Fibroblast of upper back skin (primary cell): ENCODE results near the gene CDX1.

Experiments
- DNase-seq: peaks from one replicate; pipeline ENCODE4 v3.0.0-alpha.2; 2013

Gene CDX1

DNA sequence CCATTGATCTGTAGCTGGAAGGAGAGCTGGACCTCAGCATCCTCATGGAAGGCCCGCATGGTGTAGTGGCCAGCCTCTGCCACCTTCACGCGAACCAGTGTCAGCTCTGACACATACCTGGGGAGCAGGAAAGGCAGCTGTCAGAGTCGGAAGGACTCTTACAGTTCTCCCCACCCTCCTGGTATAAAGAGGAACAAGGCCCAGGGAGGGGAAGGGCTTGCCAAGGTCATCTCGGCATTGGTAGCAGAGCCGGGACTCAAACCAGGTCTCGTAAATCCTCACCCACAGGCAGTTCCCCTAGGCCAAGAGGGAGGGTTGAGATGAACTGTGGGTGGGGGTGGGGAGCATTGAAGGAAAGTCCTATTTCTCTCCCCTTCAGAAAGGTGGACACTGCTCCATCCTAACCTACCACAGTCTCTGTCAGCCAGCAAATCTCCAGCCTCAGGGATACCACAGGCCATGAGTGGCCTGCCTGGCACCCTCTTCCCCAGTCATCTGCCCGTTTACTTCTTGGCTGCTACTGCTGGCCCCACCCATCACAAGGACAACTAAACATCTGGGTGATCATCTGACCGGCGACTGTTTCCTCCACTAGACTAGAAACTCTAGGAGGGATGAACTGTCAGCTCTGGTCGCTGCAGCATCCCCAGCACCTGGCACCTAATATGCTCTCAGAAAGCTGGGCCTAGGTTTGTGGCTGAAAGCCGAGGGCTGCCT lies 34.4 kb upstream of the CDX1 start:
- no peak for DNase-seq

DNA sequence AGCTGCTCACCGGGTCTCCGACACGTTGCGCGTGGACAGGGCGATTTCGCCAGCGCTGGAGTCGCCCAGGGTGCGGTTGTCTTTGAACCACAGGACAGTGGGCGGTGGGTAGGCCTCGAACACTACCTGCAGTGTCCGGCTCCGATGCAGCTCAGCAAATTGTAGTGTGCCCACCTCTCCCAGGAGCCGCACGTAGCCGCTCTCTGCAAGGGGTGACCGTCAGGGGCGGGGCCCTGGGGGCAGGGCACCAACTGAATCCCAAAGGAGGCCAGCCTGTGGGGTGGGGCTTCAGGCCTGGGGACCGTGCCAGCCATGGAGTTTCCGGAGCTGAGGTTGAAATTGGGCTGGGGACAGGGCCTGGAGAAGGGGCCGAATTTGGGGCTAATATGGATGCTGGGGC lies 33.8 kb upstream of the CDX1 start:
- no peak for DNase-seq

DNA sequence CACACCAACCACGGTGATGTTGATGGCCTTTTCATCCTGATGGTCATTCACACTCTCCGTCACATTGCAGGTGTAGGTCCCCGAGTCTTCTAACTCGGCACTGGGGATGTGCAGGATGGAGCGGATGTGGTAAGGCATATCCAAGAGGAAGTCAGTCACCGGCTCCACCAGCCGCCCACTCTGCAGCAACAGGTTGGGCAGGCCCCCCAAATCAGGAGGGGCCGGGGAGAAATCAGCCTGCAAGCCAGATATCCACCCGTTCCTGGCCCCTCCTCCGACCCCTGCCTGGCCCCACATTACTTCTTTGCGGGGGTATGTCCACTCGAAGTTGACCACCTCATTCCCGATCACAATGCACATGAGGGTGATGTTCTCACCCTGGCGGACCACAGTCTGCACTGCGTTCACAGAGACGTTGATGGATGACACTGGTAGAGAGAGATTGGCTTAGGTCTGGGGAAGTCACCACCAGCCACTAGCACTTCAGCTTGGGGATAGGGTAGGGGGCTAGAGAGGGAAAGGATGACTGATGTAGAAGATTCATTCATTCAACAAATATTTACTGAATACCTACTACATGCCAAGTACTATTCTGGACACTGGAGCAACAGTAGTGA lies 32.9 kb upstream of the CDX1 start:
- DNase-seq: no peak

DNA sequence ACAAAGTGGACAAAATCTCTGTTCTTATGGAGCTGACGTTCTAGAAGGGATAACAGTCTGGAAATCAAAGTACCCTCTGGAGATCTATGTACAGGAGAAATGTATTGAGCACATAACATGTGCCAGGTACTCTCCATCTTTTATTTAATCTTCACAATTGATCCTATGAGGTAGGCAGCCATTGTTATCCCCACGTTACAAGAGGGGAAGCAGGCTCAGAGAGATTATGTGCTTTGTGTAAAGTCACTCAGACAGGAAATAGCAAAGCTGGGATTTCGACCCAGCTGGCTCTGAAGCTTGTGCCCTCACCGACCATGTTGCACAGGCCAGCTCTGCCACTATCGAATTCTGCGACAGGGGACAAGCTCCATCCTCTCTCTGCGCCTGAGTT lies 32.4 kb upstream of the CDX1 start:
- no peak for DNase-seq

DNA sequence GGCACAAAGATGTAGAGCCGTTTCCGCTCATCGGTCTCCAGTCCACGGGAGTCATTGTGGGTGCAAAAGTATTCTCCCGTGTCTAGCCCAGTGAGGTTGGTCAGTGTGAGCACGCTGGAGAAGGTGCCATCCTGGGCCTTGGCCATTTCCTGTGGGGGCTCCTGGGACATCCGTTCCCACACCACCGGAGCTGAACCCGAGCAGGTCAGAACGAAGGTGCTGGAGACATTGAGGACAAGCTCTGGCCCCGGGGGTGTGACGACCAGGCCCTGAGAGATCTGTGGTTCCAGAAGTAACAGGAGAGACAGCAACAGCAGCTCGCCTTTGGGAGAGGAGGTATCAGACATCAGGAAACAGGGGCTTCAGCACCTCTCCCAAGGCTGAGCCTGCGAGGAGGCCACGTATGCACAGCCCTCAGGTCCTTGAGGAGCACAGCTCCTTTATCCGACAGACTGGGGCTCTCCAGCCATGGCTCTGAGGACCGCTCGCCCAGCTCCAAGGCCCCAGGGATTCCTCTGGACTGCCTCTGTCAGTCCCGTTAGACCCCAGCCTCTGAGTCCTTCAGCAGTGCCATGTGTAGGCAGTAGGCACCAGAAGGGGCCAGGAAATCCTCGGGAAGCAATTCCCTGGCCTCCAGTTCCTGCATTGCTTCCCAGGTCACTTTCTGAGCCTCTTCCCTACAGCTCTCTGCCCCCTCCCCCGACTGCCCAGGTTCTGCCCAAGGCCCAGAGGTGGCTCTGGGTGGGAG lies 30.8 kb upstream of the CDX1 start:
- DNase-seq: no peak

DNA sequence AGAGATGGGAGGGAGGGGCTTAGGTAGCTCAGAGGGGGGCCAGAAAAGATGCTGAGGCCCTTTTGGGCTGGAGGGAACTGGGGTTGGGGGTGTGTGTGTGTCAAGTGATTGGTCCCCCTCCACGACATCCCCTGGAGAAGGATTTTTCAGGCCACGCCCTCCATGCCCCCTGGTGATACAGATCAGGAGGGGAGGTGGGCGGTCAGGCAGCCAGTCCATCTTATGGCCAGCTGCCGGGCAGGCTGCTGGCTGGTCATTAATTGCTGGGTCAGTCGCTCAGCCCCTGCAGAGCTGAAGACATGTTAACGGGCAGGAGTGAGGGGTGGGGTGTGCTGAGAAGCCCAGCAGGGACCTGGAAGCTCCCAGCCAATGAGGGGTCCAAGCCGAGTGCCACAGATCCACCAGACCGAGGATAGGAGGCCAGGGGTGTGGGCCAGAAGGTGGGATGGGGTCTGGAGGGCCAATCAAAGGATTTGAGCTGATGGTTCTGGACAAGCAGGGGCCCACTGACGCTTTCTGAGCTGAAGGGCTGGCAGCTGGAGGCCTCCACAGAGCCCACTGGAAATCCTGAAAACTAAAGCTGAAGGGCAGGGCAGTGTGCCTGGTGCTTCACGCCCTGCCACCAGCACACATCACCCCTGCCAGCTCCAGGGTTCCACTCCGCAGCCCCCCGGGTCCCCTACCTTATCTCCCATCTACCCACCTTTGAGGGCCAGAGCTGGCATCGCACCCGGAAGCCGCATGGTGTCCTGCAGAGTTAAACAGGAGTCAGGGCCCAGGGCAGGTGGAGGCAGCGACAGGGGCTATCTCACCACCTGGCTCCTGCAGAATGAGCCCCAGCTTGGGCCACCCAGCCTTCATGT lies 30.0 kb upstream of the CDX1 start:
- DNase-seq: no peak

DNA sequence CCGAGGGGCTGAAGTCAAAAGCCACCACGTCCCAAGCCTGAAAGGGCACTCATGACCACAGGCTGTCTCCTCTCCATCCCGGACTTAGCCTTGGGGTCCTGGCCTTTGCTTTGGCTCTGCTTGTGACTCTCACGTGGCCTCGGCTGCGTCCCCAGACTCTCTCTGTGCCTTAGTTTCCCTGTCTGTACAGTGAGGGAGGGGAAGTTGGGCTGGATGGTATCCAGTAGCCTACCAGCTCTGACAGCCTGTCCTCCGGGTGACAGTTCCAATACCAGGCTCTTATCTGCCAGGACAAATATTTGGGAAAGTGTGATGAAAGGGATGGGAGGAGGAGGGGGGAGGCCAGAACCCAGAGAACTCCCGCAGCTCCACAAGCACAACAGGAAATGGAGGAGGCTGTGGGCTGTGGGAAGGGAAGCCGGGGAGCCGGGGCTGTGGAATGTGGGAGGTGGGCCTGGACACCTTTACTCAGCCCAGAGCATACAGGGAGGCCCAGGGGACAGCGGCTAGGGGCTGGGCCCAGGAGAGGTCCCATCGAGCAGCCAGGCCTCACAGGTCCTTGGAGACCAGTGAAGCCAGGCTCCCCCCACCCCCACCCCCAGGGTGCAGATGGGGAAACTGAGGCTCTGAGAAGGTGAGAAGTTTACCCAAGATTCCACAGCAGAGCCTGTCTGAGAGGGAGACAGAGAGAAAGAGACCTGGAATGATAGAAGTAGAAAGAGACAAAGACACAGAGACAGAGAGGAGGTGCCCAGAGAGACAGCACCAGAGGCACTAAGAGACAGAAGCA lies 29.2 kb upstream of the CDX1 start:
- peak; percentile 76 for DNase-seq

DNA sequence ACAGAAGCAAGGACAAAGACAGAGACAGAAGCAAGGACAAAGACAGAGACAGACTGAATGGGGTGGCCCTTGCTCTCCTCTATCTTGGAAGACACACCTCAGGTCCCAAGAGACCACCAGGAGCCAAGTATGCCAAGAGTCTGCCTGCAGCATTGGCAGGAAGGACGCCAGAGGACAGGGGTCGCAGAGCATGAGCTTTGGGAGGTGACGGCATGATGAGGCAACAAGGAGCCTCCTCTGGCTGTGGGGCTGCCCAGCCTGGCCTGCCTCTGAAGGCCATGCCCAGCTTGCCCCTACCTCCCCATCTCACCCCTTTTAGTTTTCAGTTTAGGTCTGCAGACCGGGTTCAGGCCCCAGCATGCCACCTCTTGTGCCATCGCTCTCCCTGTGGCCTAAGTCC lies 28.6 kb upstream of the CDX1 start:
- DNase-seq: peak; percentile 31

DNA sequence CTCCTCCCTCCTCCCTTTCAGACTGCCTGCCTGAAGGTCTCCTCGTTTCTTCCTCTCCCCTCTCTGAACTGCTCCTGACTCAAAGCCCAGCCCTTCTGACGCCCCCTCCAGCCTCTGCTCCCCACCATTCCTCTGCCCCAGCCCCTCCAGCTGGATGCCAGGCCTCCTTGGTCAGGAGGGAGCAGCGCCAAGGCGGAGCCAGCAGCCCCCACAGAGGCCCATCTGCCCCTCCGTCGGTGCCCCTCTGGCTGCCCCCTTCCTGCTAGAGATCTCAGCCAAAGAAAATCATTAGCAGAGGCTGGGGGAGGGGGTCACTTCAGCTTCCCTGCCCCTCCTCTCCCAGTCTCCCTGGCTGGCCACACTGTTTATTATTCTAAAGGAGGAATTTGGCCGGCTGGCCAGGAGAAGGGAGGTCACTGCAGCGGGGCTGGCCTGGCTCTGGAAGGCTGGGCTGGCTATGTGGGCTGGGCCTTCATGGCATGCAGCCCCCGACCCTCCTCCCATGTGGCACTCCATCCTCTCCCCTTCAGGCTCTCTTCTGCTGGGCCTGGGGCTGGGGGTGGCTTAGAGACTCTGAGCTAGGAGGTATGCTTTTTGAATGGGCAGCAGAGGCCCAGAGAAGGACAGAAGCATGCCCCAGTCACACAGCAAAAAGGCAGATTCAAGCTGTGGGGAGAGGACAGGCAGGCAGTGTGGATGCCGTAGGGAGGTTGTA lies 27.9 kb upstream of the CDX1 start:
- DNase-seq: peak; percentile 93

DNA sequence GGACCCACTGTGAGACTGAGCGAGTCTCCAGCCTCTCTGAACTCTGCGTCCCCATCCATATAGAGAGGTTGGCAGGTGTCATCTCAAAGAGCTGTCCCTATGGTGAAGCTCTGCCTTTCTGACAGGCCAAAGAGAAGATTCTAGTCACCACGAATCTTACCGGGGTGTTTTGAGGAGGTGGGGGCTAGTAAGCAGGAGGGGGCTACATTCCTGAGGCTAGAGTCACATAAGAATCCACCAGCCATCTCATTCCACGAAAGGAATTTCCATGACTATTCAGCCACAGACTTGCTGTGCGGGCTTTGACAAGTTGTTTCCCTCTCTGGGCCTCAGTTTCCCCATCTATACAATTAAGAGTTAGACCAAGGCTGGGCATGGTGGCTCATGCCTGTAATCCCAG lies 27.2 kb upstream of the CDX1 start:
- DNase-seq: peak; percentile 90

DNA sequence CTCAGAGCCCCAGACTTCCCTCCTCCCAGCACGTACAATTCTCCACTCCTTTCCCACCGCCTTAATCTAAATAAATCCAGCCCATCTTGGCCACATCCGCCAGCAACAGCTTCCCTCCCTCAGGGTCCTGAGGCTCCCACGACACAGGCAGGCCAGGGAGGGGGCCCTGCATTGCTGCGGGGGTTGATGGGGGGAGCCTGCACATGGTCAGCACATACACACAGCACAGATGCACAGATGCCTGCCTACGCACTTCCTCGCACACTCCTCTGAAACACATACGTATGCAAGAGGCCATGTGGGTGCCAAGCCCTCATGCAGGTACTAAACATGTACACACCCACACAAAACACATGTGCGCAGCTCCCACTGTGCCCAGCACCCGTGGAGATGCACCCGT lies 25.7 kb upstream of the CDX1 start:
- peak; percentile 79 for DNase-seq

DNA sequence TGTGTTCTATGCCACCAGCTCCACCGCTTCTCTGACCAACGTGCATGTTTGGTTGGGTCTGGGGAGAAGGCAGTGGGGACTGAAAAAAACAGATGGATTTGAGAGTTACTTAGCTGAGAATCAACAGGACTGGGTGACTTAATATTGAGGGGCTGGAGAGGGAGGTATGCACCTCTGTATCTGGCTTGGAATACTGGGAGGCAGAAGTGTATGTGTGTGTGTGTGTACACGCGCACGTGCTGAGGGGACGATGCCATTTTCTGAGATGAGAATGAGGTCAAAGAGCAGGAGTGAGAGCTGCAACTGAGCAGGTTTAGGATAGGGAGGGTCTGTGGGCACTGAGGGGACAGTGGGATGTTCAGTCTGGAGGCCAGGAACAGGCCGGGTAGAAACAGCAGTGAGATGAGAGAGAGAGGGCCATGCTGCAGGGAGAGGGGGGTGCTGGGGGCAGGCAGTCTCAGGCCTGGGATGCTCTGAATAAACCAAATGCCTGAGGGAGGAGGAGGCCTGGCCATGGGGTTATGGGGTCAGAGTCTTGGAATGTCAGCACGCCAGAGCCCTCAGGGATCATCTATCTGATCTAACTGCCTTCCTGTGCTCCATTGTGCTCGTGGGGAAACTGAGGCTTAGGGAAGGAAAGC lies 24.9 kb upstream of the CDX1 start:
- peak; percentile 79 for DNase-seq

DNA sequence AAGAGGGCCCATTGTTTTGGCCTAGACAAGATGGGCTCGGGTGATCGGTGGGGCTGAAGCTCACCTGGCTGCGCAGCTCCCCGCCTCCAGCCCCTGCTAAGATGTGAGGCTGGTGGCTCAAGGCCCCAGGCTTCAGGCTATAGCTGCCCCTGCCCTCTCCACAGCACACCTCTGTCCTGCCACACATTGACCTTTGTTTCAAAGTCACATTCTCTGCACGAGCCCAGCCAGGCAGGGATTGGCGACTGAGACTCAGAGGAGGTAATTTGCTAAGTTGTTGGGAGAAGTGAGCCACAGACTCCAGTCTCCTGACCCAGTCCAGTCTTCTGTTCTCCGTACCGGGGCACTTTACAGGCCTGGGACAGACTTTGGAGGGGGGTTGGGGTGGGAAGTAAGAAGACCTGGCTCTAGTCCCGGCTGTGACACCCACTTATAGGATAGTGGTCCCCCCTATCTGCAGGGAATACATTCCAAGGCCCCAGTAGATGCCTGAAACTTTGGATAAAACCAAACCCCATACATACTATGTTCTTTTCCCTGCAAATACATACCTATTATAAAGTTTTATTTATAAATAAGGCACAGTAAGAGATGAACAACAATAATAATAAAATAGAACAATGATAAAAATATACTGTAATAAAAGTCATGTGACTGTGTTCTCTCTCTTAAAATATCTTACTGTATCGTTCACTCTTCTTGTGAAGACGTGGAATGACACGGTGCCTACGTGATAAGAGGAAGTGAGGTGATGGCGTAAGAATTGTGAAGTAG lies 24.2 kb upstream of the CDX1 start:
- no peak for DNase-seq

DNA sequence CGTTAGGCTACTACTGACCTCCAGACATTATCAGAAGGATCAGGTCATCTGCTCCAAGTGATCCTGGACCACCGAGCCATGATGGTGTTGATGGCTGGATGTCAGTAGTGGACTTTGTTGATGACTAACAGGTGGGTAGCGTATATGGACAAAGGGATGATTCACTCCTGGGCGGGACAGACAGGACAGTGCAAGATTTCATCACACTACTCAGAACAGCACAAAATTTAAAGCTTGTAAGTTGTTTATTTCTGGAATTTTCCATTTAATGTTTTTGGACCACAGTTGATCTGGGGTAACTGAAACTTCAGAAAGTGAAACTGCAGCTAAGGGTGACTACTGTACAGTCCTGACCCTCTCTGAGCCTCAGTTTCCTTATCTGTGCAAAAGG lies 23.6 kb upstream of the CDX1 start:
- DNase-seq: peak; percentile 91

DNA sequence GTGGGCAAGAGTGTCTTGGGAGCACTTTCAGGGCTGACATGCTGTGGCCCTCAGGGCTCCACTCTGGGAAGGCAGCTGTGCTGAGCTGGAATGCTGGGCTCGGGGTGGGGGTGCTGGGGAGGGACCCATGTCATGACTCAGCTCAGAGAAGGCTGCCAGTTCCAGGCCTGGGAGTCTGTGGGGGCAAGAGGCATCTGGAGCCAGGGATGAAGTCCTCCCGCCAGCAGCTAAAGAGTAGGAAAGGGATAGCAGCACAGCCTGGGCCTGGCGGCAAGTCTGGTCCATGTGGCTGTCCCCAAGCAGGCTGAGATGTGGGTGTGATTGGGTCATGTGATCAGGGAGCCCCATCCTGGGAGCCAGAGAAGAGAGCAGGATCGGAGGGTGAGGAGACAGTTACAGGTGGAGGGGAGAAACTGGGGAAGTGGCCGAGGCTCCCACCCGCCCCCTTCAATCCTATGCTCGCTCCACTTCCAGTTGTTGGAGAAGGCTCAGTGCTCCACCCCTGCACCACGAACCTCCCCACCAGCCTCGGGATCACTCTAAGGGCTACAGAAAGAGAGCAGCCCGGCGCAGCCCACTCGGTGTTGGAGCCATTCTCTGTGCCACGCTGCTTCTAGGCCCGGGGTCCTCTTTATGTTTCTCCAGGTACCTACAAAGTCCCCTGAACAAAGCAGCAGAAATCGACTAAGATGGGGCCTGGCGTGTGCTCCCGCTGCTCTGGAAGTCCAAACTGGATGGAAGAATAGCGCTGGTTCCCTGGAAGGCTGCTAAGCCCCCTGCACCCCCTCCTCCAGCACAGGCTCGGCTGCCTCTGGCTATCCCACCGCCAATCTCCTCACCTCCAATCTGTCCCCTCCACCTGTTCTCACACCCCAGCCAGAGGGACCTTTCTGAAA lies 23.0 kb upstream of the CDX1 start:
- peak; percentile 95 for DNase-seq

DNA sequence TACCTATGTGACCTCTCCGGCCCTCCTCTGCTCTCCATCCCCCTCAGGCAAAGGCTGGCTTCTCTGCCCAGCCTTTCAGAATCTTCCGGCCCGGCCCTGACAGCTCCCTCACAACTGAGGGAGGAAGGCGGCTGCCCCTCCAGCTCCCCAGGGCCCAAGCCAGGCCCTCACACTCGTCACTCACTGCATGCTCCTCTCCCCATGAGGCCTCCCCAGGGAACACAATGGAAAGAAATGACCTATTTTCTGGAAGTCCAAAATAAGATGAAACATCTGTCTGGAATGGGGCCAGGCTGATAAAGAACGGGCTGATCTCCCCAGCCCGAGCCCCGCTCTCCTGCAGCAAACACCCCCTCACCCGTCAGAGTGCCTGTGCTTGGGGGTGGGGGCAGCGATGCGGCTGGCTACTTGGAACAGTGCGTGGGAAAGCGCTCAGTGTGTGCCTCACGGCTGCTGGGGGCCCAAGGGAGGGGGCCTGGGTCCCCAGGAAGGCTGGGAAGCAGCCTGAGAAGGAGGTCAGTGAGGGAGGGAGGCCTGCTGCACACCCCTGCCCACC lies 22.3 kb upstream of the CDX1 start:
- DNase-seq: peak; percentile 86

DNA sequence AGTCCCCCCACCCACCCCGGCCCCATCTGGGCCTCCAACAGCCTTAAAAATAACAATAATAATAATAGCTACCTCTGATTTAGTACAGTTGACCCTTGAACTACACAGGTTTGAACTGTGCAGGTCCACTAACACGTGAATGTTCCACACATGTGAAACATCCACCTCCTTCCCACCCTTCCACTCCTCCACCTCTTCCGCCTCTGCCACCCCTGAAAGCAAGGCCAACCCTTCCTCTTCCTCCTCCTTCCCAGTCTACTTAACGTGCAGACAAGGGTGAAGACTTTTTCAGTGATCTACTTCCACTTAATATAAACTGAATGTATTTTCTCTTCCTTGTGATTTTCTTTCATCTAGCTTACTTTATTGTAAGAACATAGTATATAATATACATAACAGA lies 21.7 kb upstream of the CDX1 start:
- no peak for DNase-seq

DNA sequence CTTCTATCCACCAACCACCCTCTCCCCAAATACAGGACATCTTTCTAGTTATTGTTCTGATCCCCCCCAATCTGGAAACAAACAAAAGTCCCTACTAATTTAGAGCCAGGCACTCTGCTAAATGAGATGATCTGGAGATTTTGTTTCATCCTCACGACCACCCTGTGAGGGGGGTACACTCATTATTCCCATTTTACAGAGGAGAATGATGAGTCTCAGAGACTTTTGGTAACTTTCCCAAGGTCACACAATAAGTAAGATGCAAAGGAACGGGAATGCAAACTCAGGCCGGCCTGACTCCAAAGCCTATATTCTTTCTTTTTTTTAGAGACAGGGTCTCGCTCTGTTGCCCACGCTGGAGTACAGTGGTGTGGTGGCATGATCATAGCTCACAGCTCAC lies 20.3 kb upstream of the CDX1 start:
- no peak for DNase-seq
